KBM-7 (cell line): Measurements from ENCODE around the gene PDE2A.

Source experiments
- DNase-seq: peaks from one replicate; pipeline ENCODE4 v3.0.0-alpha.2; 2015
- in situ Hi-C: fragments of 300-500 bp; cut with MboI; formaldehyde crosslinking; loops from 2 replicates; pipeline ENCODE4 v1.14.3; 2020; ENCODE audit warnings: low sequenced_read_pairs, low pct_unique_long_range_greater_than_20kb, mixed read lengths

PDE2A gene

DNA sequence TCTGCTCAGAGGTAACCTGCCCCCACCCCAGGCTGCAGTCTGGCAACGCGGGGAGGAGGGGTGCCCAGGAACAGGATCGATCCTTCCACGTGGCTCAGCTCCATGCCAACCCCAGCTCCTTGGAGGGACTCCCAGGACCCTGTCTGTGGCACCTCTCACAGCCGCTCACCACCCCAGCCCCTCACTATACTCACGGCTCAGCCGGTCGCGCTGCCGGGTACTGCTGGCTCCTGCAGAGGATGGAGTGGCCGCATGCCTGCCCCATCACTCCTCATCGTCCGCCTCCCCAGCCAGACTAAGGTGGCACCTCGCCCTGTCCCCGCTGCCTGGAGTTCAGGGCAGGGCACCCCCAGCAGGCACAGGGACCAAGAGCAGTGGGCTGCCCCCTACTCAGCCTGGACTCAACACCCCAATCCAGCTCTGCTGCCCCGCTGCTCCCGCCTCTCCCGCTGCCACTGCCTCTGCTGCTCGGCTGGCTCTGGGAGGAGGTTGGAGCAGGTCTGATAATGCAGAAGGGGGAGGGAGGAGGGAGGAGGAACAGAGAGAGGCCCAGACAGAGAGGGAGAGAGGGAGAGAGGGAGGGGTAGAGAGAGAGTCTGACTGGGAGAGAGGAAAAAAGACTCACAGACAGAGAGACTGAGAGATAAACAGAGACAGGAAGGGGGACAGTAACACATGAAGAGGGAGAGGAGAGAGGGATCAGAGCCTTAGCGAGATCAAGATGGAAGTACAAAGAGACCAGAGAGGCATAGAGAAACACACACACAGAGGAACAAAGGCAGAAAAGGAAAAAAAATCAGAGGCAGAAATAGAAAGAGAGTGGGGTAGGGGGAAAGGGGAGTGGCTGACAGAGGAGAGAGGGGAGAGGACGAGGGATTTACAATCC, at the start of gene PDE2A:
TSS of gene PDE2A (minus strand) at position 480 of the 886 bp plus-strand sequence. CDS start at position 265, 215 bp downstream.
- no peak for DNase-seq

DNA sequence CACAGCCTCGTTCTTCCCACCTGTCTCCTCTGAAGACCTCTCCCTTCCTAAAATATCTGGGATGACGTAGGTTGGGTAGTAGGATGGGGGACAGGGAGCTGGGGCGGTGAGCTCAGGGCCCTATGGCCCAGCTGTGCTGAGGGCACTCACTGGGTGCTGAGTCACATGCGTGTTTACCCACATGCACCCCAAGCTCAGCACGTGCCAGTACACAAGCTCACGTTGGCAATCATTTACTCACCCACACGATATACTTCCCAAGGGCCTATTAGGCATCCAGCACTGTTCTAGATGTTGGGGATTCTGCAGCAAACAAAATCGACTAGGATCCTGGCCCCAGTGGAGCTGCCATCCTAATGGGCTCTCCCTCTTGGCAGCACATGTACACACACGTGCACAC, 49.3 kb upstream of the PDE2A start:
- in situ Hi-C loops, result no loop called here
- DNase-seq, result no peak

More for the DNA sequence above, at the start of gene PDE2A:
- in situ Hi-C loops, result no loop called here

DNA sequence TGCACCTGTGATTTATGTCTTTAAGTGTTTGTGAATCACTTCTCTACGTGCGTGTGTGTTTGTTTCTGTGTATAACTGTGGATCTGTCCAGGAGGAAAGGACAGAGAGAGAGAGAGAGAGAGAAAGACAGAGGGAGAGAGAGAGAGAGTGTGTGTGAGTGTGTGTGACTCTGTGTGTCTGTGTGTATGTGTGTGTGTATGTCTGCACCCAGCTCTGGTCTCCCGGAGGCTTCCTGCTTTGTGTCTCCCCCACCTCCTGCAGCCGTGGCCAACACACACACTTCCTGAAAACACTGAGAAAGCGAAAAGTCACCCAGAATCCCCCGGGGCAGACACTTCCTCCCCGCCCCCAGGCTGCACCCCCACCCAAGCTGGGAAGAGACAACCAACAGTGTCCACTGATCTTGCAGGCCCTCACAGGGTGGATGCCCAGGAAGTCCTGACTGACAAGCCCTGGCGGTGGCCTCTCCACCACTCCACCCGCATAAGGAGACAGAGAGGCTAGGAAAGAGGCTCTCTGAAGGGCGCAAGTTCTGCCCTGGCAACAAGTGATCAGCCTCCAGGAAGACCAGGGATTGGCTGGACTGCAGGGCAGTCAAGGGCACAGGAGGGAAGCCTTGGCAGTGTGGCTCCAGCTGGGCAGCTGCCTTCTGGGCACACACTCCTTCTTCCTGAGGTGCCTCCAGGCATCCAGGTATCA, 48.0 kb upstream of the PDE2A start:
- in situ Hi-C loops, result no loop called here
- peak; percentile 96 for DNase-seq

DNA sequence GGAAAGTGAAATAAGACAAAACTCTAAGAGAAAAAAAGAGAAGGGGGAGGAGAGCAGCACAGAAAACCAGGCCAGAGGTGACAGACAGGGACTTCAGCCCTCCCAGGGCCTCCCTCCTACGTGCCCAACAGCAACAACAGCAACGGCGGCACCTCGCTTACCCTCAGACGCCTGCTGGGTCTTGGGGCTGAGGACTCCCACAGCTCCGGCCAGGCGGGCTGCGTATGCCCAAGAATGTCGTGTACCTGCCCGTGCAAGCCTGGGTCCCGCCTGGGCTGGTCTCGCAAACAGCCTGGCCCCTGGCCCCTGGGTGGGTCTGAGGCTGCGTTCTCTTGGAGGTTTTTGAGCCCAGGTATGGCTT, 47.4 kb upstream of the PDE2A start:
- in situ Hi-C loops, result no loop called here
- no peak for DNase-seq

DNA sequence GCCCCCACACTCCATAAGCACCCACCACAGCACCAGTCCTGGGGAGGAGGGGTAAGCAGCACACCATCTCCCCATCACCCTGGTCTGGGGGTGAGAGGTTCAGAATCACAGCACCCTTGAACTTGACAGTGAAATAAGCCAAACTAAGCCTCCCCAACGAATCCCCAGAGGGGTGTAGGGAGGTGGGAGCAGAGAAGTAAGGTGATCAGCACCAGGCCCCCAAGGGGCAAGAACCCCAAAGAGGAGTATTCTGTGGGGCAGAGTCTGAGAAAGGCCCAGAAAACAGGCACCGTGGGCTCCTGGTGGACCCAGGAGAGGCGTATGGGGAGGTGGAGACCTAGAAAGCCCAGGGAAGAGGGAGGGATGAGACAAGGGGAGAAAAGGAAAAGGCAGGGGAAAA, 47.1 kb upstream of the PDE2A start:
- DNase-seq, result no peak
- in situ Hi-C loops, result no loop called here

DNA sequence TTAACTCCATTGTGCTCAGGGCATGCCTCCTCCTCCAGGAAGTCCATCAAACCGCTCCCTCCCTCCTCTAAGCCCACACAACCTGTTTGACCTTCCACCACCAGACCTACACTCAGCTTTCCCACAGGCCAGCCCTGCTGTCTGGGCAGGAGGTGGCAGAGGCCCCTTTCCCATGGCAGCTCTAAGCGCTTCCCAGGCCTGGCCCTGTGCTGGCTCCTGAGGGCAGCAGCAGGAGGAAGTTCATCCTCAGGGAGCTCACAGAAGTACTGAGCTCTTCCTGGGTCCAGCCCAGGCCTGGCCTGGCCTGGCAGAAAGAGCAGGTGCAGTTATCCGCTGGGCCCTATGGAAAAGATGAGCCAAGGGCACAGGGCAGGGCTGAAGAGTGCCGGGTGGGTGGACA, 46.6 kb upstream of the PDE2A start:
- no peak for DNase-seq
- in situ Hi-C loops, result no loop called here

DNA sequence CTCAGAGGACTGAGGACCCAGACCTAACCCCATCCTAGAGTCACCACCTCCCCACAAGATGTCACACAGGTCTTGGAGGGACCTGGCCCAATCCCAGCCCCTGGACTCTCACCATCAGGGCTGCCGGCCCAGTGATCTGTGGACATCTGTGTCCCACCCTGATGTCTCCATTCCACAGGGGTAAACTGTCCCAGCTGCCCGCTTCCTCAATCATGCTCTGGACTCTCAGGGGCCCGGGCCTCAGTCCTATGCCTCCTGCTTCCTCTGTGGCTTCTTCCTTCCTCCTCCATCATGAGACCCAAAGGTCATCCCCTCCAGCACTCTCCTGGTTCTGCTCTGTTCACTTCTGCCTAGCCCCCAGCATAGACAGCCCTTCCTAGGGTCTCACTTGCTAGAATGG, 45.8 kb upstream of the PDE2A start:
- DNase-seq, result peak; percentile 30
- in situ Hi-C loops, result no loop called here

DNA sequence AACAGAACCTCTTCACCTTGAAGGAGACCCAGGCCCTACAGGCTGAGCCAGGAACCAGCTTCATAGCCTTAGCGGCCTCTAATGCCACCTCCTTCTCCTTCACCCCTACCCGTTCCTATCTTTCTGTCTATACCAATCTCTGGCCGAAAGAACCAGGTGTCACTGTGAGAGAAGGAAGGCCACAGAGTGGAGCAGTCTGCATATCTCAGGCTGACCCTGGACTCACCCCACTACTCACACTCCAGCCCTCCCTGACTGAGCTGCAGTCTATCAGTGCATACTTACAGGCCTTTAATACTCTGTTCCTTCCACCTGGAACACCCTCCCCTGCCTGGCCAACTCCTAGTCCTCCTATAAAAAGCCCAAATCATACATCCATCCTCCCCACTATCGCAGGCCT, 45.3 kb upstream of the PDE2A start:
- no peak for DNase-seq
- in situ Hi-C loops, result no loop called here

DNA sequence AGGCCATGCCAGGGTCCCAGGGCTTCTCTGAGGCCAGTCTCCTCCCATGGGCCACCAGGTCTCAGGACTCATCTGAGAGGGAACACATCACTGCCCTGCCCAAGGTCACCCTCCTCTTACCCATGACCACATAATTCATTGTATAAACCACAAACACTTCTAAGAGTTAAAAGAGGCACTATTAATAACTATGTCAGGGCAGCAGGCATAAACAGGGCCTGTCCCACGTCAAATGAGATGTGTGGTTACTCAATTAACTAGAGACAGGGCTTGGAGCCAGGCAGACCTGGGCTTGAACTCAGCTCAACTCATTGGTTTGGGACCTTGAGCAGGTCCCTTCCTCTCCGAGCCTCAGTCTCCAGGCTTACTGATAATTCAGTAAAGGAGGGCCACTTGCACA, 44.9 kb upstream of the PDE2A start:
- peak; percentile 31 for DNase-seq
- in situ Hi-C loops, result no loop called here

DNA sequence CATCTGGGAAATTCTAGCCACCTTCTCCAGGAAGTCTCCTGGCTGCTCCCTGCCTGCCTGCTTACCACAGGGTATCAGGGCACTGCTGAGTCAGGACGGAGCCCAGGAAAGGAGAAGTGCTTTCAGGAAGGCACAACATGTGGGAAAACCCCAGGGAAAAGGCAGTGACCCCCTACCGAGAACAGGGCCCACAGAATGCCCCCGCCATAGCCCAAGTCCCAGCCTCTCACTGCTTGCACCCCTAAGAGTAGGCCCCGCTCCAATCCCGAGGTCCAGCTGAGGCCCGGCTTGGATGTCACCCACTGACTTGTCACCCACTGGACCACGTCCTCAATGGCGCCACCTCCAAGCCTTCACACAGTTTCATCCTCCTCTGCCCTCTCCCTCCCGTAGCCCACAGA, 43.9 kb upstream of the PDE2A start:
- in situ Hi-C loops, result no loop called here
- DNase-seq, result no peak

DNA sequence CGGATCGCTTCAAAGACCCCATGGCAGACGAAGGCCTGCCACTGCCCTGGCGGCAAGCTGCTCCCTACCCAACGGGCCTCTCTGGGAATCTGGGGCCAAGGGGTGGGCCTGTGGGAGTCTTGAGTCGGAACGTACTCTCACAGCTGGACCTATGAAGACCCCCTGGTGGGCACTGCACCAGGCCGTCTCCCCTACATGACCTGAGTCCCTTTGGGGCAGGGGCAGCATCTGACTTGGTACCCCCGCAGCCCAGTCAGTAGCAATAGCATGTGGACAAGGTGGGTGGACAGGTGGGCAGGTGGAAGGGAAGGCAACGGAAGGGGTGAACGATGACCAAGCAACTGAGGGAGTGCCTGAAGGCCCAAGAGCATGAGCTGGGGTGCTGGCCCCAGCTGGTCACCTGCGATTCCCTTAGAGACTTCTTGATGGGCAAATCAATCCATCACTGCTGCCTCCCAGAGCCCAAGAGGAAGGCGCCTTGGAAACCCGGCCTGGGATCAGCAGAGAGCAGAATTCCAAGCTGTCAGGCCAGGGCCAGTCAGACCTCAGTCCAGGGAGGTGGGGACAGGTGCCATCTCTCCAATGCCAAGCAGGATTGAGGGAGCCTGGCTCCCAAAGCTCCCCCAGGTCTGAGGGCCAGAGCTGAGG, 42.7 kb upstream of the PDE2A start:
- in situ Hi-C loops, result no loop called here
- no peak for DNase-seq

DNA sequence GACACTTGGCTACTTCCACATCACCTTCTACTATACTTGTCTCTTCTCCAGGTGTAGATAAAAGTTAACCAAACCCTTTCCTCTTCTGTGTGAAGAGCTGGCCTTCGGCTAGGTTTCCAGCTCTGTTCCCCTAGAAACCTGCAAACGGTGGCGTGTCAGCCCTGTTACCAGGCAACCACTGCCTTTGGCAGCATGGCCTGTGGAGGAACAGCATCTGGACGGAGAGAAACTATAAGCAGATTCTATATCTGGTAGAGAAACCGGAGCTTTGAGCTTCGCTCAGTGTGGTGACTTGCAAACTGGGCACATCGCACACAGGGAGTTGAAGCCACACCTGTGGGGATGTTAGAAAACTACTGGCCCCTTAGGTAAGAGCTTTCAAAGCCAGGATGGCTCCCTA, 42.1 kb upstream of the PDE2A start:
- DNase-seq, result no peak
- in situ Hi-C loops, result no loop called here

DNA sequence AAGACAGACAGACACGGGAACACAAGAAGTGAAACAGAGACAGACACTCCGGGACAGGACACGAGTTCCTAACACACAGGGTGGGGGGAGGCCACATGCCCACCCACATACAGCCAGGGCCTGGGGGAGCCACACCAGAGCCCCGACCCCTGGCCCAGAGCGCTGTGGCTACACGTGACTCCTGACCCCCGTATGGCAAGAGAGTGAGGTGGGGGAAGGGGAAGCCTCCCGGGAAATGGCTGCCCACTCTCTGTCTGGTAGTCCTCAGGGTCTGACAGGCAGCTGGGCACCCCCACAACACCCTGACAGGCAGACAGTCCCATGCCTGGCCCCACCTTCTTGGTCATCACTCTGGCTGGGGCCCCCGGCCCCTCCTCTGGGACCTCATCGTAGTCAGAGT, 38.6 kb upstream of the PDE2A start:
- no peak for DNase-seq
- in situ Hi-C loops, result no loop called here

DNA sequence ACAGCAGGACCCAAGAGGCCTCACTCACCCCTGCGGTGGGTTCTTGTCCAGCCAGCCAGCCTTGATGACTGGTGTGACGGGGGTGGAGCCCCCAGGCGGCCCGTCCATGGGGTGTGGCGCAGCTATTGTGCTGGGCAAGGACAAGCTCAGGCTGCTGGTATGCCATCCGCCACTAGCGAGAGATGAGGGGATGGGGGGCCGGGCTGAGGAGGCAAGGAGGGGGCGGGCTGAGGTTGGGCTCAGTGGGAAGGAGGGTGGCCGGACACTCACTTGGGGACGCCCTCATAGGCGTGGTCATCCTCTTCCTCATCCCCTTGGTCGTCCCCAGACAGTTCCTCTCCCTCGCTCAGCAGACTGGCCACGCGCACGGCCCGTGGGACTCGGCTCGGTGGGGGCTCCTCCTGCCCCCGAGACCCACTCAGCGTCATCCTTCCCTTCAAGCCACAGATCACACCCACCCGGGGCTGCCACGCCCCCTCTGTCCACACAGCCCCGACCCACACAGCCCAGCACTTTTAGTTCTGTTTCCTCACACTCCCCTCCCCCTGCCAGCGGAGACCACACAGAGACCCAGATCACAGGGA, 38.0 kb upstream of the PDE2A start:
- DNase-seq, result no peak
- in situ Hi-C loops, result no loop called here

DNA sequence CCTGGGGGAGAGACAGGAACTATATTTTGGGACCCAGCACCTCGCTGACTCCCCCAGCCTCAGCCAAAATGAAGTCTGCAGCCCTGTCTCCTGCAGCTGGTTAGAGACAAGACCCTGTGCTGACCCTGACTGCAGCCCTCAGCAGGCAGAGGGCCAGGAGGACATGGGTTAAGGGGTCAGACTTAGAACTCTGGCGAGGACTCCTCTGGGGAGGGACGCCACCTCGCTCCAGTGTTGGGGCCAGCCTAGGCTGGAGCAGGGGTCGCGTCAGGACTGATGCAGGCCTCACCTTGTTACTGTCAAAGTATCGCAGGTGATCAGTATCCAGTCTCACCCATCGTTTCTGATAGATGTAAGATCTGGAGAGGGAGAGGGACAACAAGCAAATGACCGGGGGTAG, 36.9 kb upstream of the PDE2A start:
- in situ Hi-C loops, result no loop called here
- no peak for DNase-seq

DNA sequence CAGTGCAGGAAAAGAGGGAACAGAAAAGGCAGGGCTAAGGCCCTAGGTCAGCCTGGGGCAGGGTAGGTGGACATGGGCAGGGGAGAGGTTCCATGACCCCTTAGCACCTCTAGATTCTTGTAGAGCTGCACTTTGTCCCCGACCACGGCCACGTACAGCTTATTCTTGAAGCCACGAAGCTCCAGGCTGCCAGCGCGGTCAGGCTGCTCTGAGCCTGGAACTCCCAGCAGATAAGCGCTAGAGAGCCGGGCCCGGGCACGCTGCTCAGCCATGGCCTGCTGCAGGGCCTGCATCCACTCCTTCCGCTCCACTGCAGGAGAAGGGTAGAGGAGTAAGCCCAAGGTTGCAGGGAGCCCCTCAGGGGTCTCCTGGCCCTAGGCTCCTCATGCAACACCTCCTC, 36.1 kb upstream of the PDE2A start:
- in situ Hi-C loops, result no loop called here
- DNase-seq, result no peak

DNA sequence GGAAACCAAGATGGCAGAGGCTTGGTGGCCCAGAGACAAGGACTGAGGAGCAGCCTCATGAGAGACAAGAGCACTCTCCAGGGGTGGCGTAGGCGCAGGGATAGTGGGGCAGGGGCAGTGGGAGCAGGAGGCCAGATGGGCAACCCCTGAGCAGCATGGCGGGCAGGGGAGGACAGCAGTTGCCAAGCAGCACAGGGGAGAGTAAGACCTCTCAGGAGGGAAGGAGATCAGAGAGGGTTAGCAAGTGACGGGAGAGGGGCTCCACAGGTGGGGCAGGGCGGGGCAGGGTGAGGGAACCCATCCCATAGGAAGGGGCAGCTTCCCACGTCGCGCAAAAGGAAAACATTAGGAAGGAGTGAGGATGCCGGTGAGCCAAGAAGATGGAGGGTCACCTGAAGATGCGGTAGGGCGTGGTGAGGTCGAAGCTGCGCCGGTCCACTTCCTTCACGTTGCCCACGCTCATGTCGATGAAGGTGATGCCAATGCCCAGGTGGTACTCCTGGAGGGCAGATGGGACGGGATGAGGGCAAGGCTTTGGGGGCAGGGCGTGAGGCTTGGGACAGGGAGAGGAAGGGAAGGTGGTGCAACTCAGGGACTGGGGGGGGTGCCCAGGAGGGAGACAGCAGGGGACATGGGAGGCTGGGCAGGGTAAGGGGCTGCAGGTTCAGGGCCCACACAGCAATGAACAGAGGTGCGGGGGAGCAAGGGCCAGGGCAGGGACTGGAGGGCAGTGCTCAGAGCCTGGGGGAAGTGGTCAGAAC, 35.4 kb upstream of the PDE2A start:
- in situ Hi-C loops, result no loop called here
- no peak for DNase-seq

DNA sequence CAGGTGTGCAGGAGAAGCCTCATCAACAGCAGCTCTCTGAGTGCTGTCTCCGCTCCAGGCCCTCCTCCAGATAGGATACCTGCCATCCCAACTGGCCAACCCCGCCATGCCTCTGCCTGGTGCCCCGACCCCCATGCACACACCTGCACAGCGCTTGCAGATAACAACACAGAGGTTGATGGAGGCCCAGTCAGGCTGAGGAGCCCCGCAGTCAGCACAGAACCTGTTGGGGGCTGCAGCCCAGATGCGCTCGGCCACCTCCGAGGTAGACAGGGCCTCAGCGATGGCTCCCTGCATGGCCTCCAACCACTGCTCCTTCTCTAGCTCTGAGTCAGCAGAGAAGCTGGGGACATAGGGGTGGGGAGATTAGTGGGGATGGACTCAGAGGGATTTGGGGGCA, 32.8 kb upstream of the PDE2A start:
- DNase-seq, result no peak
- in situ Hi-C loops, result no loop called here

DNA sequence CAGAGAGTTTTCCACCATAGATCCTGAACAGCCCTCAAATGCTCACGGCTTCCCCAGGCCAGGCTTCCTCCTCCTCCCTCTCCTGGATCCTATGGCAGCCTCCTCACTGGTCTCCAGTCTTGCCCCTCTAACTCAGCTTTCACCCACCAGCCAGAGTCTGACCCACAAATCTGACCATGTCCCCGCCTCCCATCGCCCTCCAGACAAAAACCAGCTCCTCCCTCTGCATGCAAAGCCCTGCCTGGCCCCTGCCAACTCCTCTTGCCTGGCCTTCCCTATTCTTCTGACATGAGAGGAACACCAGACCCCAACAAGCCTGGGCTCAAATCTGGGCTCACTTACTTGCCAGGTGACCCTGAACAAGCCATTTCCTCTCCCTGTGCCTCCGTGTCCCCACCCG, 32.4 kb upstream of the PDE2A start:
- in situ Hi-C loops, result no loop called here
- DNase-seq, result no peak
